HG03025 (cell line): ENCODE results near the gene IGBP1.
"Not testable (repeated sequence)": the region's sequence is repeated elsewhere in the genome, so short reads cannot be mapped to it uniquely, and the experiment has no call there.

Experiments used
- ATAC-seq: cut with Tn5 transposase; IDR thresholded peaks from one replicate; pipeline ENCODE4 v1.9.1; 2021; ENCODE audit warnings: mild to moderate bottlenecking, moderate library complexity; ENCODE audit not compliant: unreplicated experiment, low FRiP score

IGBP1 gene

DNA sequence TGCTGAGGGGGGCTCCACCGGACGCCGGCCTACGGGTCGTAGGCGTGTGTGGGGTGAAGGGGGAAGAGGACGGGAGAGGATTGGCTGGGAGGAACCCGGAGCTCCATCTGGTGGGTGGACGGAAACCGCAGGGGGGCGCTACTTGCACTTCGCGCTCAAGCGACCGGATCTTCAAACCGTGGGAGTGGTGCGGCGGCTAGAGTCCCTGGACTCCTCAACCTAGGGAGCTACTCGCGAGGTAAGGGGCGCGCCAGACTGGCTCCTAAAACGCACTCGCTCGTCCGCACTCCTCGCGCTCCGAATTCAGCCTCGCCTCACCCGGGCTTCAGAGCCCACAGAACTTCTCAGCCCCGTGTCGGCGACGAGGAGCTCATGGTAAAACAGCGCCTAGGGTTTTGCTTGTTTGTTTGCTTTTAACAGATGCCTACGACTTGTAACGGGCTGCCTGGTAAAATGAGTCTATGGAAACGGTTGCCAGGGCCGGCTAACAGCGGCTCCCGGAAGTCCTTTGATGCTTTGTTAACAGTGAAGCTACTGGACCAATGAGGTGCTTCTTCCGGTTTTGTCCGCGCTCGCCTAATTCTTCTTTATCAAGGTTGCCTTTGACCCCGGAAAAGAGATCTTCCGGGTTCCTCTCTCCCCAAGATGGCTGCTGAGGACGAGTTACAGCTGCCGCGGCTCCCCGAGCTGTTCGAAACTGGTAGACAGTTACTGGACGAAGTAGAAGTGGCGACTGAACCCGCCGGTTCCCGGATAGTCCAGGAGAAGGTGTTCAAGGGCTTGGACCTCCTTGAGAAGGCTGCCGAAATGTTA, at the start of gene IGBP1:
TSS of gene IGBP1 (plus strand) at position 145 of the 813 bp plus-strand sequence. CDS start at position 646, 501 bp downstream.
- peak; percentile 89 for ATAC-seq

DNA sequence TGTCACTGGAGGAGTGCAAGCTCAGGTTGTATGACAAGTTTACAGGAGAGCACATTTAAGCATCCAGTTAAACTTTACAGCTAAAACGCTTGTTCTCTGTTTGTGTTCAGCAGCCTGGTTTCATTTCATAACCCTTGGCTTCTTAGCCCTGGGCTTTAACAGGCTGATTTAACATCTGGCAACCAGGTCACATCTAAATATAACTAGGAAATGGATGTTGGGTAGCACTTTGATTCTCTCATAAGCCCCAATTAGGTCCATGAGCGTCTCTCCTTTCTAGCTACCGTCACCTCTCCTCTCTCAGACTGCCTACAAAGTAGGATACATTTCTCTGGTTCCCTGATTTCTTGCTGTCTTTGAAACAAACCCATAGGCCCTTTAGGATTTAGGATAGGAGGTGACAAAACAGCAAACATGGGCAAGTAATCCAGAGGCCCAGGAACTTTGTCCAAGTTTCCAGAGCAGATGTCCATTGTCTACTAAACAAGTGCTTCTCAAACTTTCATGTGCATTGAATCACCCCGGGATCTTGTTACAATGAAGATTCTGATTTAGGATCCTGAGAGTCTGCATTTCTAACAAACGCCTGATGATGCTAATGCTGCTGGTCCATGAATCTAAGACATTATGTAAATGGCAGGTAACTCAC, 48.5 kb upstream of the IGBP1 start:
- no peak for ATAC-seq

DNA sequence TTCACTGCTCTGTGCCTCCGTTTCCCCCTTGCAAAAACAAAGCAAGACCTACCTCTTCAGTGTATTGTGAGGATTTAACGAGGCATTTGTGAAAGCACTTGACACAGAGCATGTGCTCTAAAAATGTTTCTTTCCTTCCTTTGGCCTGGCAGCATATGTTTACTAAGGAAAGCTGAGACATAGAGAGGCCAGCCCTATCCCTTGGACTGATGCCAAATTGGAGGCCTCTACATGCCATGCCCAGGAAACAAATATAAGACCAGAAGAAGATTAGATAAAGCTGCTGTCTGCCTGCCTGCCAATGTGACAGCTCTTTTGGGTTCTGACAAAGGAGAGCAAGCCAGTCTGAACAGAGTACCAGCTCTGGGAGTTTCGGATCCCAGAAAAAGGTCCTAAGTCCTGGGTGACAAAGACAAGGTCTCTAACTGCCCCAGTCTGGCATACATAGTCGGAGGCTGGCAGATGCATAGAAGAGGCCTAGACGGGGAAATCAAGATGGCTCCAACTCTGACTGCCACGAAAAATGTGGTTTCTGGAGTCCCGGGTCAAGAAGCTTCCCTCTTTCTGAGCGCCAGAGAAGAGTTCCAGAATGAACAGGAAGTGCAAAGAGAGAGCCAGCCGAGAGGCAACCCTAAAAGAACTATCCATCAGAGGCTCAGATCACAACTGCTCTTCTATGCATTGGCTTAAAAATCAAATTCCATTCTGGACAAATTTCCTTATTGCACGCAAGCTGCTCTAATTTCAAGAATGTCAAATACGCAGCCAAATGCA, 45.2 kb upstream of the IGBP1 start:
- ATAC-seq: no peak

GRCh38 chrX:70088751-70089150, 44.5 kb upstream of the IGBP1 start:
- no peak for ATAC-seq

GRCh38 chrX:70089604-70090297, 43.5 kb upstream of the IGBP1 start:
- ATAC-seq: no peak

GRCh38 chrX:70092247-70092646, 41.0 kb upstream of the IGBP1 start:
- ATAC-seq: peak; percentile 86

GRCh38 chrX:70096052-70096451, 37.2 kb upstream of the IGBP1 start:
- ATAC-seq: no peak

DNA sequence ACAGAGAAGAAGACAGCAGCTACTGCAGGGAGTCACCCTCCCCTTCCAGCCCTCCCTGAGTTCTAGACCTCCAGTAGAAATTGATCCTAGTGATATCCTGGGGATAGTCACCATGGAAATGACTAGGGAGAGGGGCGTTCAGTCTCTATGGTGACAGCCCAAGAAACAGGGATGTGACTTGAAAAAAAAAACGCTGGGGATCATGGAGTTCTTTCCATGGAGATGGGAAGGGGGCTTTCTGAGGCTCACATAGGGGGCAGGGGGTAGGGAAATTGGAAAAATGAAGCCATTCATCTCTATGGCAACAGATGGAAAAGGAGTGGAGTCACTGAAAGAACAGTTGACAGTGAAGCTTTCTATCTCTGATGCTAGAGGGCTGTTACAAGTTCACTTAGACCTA, 28.0 kb upstream of the IGBP1 start:
- no peak for ATAC-seq

- ATAC-seq: not testable (repeated sequence)
These were observed 21.7 kb upstream of the IGBP1 start for GRCh38 chrX:70111436-70112026.

GRCh38 chrX:70117738-70118137, 15.5 kb upstream of the IGBP1 start:
- no peak for ATAC-seq

GRCh38 chrX:70123014-70123413, 10.2 kb upstream of the IGBP1 start:
- not testable (repeated sequence) for ATAC-seq

DNA sequence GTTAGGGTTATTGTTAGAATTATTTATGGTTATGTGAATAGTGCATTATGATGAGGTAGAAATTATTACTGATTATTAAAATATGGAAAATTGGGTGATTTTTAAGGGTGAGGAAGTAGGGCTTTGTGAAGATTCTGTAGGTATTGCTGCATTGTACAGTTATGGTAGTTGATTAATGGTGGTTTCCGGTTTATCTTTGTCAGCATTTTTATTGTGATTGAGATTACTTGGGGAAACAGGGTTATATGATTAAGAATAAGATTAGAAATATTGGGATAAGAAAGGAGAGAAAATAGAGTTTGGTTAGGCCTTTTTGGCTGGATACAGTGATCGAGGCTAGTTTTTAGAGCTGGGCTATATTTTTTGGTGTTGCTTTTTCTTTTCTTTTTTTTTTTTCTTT, 8.6 kb upstream of the IGBP1 start:
- no peak for ATAC-seq

GRCh38 chrX:70128071-70128470, 5.2 kb upstream of the IGBP1 start:
- no peak for ATAC-seq

DNA sequence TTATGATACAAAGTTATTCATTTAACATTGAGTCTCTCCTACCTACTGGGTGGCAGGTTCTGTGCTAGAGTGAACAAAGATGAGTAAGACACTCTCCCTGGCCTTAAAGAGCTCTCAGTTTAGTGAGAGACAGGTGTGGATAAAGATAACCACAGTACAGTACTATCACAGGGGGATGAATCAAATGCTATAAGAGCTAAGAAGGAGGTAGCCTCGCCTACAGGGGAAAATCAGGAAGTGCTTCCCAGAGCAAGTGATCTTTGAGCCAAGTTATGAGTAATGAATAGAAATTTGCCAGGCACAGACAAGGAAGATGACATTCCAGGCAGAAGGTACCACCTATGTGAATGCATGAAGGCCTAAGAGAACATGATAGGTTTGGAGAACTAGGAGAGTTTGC, 3.4 kb upstream of the IGBP1 start:
- no peak for ATAC-seq

- no peak for ATAC-seq
These were observed 1.0 kb upstream of the IGBP1 start for GRCh38 chrX:70132224-70132623.

DNA sequence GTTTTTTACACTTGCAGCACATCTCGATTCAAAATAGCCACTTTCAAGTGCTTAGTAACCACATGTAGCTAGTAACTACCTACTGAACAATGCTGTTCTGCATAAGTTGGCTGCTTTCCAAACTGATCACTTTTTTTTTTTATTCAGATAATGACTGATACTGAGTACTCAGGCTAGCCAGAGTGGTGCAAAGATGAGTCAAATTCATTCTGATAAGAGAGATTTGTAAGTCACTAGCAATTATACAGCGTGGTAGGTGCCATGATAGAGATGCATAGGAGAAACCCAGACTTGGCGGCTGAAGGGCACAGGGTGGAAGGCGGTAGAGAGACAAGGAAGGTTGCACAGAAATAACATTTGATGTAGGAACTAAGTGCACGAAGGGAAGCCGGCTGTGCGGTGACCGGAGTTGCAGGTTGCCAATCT, 357 bp upstream of the IGBP1 start:
- no peak for ATAC-seq

DNA sequence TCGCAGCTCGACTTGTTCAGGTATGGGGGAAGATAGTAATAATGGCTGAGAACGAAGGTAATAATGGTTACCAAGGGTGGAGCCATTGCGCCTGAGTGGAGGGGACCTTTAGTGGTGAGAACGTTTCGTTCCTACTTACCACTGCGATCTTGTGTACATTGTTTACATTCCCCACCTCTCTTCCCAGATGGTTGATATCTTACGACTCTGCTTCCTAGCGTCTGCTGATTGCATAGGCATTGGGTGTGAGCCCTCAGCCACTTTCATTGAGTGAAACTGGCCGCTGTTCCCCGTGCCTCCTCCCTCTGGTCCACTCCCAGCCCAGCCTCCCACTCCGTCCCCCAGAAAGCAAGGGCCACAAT, 850 bp downstream of the IGBP1 start:
- ATAC-seq: peak; percentile 12

- ATAC-seq: no peak
These were observed 5.4 kb downstream of the IGBP1 start for GRCh38 chrX:70138622-70139021.

DNA sequence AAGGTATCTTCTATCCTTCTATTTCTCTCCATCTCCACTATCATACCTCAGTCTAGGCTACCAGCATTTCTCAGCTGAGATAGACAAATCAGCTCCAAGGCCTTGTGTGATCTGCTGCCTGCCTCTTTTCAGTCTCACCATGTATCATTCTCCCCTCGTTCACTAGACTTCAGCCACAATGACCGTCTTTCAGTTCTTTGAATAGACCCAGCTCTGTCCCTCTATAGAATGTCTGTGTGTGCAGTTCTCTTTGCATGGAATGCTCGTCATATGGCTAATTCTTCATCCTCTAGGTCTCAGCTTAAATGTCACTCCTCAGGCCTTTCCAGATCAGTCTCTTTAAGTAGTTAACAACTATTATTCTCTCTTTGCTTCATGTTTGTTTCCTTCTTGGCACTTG, 6.5 kb downstream of the IGBP1 start:
- ATAC-seq: no peak

- ATAC-seq: no peak
These were observed 8.1 kb downstream of the IGBP1 start for GRCh38 chrX:70141373-70141772.
